T-helper 22 cell (primary cell): ENCODE data around the gene FAM83F.
"Not testable (repeated sequence)": the region's sequence is repeated elsewhere in the genome, so short reads cannot be mapped to it uniquely, and the experiment has no call there.

Source experiments
- DNase-seq: peaks from one replicate; pipeline ENCODE4 v3.0.0-alpha.2; 2020; ENCODE audit warnings: low read depth

Gene FAM83F

DNA sequence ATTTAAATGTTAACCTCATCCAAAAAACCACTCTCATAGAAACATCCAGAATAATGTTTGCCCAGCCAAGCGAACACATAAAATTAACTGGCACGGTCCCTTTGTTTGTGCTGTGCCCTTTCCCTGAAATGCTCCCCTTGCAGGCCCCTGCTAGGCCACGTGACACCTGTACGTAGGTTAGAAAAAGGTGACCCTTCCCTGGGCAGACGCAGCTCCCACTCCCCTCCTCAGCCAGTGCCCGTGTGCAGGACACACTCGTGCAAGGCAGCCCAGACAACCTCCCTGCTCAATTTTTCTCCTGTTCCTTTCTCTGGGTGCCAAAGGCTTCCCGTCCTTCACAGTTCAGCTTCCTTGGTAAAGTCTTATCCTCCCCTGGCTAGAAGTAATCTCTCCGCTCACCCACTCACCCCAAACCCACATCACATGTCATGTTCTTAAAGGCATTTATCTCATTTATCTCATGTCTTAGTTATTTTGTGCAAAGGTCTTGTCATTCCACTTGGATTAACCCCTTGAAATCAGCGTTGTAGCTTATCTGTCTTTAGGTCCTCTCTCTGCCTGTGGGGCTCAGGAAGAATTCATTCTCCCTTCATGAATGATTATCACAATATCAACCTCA lies 20.7 kb downstream of the FAM83F start:
- no peak for DNase-seq

DNA sequence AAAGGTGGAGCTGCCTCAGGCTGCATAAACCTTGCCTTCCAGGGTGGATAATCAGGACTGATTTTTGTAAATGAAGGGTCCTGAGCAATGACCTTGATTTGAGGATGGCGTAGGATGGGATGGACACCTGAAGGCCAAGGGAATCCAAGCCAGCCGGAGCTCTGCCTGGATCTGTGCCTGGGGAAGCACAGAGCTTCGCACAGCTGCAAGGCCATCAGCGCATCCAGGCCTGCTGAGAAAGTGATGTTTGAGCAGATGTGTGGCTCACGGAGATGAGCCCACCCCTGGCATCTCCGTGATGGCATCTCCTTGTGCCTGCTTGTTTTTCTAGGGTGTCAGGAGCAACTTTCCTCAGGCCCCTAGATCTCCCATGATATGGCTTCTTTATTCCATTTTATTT lies 23.3 kb downstream of the FAM83F start:
- no peak for DNase-seq

DNA sequence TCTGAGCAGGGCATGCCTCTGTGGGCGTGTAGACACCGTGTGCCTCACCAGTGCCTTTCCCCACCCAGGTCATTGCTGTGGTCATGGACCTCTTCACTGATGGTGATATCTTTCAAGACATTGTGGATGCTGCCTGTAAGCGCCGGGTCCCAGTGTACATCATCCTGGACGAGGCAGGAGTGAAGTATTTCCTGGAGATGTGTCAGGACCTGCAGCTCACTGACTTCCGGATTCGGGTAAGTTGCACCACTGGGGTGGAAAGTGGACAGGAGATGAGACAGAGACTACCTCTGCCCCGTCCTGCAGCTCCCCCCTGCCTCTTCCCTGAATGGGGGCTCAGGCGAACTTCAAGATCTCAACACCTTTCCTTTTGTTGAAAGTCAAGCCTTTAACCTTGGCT lies 24.3 kb downstream of the FAM83F start:
- no peak for DNase-seq

DNA sequence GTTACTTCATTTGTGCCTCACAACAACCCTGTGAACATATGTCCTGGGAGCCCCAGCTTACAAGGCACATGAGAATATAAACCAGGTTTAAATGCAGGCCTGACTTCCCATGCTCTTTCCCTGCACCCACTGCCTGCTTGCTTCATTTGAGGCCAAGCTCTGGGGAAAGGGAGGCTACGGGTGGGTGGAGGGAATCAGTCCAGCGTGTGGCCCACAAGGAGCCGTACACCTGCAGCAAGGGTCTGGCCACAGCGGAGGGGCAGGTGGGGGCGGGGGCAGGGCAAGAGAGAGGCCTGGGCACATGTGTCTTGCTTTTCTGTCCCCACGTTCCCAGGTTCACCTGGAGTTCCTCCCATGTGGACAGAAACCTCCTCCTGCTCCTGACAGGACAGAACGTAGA lies 26.2 kb downstream of the FAM83F start:
- no peak for DNase-seq

DNA sequence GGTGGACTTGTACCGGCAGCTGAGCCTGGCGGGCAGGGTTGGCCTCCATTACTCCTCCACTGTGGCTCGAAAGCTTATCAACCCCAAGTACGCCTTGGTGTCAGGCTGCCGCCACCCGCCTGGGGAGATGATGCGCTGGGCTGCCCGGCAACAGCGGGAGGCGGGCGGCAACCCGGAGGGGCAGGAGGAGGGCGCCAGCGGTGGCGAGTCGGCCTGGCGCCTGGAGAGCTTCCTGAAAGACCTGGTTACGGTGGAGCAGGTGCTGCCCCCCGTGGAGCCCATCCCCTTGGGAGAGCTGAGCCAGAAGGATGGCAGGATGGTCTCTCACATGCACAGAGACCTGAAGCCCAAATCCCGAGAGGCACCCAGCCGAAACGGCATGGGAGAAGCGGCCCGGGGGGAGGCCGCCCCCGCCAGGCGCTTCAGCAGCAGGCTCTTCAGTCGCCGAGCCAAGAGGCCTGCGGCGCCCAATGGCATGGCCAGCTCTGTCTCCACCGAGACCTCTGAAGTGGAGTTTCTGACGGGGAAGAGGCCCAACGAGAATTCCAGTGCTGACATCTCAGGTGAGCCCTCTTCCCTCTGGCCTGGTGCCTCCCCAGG lies 26.7 kb downstream of the FAM83F start:
- no peak for DNase-seq

DNA sequence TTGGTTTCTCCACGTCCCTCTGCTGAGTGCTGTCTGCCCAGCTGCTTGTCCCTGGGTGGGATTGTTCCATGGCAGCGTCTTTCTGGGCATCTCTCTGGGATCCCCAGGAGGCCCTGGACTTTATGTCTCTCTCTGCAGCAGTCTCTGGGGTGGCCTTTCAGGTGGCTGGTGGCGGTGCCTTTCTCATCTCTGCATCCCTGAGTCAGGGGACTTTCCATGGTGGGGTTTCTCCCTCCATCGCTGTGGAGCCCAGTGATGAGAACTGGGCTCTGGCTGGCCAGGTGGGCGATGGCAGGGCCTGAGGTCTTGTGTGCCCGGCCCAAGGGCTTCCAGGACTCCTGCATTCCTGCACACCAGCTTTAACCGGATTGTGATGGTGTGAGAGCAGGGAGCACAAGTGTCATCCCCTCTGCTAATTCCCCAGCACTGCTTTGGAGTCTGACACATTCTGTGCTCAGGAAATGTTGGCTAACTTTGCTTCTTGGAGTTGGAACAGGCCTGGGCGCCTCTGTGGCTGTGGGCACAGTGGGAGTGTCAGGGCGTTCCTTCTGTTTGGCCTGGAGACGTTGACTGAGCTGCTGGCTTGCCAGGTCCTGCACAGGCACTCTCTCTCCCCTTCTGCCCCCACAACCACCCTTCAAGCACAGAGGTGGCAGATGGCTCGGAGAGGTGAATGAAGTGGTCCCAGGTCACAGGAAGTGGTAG lies 27.9 kb downstream of the FAM83F start:
- DNase-seq: no peak

DNA sequence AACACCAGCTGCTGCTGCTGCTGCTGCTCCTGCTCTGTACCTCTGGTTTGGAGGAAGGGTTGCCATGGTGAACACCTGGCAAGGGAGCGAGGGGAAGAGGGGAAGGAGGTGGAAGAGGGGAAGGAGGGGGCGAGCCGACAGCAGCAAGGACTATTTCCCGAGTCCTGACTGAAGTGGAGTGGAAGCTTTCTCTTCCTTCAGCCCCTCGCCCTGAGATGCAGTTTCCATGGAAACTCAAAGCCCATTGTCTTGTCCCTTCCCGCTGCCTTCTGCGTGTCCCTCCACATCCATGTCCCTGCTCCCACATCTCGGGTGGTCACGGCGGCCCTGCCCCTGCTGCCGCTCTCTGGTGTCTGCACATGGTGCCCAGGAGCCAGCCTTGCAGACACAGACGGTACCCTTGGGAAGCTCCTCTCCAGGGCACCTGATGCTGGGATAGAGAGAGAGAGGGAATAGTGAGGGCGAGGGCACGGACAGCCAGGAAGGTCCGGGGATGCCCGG lies 28.6 kb downstream of the FAM83F start:
- no peak for DNase-seq

DNA sequence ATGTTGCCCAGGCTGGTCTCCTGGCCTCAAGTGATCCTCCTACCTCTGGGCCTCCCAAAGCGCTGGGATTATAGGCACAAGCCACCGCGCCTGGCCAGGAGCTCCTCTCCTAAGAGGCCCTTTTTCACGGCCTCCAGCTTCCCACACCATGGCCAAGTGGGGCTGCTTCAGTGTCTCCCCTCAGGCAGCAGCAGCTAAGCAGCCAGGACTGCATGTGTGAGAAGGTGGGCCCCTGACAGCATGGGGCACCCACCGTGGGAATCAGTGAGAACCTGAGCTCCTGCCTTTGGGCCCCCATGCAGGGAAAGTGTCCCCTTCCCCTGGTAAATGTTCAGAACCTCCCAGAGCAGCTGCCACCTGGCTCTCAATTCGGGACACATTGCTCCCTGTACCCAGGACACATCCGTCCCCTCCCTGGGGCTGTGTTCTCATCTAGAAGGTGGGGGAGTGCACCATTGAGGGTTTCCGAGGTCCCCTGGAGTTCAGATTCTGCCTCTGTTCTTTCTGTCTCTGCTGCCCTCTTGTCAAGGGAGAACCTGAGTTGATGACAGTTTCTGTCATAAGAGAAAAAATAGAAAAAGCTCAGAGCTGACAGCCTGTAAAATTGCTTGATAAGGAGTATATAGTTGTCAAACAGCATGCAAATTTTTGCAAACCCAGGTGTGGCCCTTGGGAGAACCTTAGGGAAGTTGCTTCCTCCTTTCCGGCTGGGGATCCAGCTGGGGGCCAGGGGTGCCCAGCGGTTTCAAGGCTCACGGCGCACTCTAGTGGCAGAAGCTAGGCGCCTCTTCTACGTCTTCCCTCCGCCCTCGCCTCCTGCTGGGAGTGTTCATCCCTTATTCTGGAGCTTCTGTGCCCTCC lies 29.7 kb downstream of the FAM83F start:
- DNase-seq: peak; percentile 23

DNA sequence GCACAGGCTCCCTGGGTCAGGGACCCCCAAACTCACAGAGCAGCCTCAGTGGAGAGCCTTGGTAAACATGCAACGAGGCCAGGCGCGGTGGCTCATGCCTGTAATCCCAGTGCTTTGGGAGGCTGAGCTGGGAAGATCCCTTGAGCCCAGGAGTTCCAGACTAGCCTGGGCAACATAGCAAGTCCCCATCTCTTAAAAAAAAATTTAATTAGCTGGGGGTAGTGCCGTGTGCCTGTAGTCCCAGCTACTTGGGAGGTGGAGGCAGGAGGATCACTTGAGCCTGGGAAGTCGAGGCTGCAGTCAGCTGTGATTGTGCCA lies 30.3 kb downstream of the FAM83F start:
- not testable (repeated sequence) for DNase-seq

DNA sequence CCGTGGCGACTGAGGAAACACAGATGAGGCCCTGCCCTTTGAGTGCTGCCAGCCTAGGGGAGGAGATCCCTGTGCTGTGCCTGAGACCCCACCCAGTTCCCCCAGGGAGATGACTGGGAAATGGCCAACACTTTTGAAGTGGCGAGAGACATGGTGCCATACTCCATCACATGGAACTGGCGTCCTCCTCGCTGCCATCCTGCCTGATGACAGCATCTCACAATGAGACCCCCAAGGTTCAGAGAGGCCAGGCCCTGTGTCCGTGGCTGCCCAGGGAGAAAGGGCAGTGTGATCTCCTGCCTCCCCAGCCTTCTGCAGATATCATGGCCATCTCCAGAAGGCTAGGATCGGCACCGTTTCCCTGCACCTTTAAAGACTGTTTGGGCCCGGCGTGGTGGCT lies 31.1 kb downstream of the FAM83F start:
- DNase-seq: no peak

DNA sequence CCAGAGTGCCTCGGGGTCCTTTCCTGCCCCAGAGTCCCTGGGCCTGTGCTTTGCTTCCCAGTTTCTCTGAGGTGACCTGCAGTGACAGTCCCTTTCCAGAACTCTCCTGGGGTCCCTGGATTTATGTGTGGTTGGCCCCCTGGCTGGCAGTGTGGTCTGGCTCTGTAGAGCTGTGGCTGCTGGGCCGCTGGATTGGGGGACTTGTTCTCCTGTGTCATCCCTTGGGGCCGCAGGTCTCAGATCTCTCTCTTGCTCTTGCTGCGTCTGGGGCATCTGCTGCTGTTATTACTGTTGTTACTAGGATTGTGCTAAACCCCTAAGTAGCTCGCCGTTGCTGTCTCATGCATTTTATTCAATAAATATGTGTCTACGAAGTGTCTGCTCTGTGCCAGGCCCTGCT lies 31.9 kb downstream of the FAM83F start:
- no peak for DNase-seq

DNA sequence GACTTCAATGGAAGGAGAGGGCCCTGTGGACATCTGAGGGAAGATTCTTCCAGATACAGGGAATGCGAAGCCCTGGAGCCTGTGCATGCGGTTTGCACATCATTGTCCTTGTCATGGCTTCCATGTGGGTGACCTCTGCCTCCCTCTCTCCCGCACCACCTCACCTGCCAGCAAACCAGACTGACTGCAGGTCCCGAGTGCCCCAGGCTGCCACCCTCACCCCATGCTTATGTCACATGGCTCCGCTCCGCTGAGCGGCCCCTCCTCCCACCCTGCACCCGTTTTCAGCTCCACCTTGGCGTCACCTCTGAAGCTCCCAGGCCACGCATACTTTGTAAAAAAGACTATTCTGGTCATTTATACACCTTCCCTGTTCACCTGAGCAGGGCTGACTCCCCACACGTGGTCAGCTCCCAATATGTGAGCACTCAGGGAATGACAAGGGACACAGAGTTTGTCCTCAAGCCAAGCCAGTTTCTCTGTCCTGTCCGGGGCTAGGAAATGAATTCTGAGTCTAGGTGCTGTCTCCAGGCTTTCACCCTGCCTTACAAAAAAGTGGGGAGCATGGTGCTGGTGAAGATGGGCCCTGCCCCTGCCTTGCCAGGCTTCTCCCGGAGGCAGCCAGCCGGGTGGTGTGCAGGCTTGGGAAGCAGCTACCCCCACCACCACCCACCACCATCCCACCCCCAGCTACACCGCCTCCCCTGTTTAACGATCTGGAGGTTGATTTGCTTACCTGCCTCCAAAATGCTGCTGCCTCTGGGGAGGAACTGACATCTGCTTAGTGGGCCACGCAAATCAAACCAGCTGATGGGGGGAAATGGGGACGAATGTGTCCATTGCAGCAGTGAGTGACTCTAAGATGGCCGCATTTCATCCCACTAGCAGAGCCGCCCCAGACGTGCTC lies 32.7 kb downstream of the FAM83F start:
- no peak for DNase-seq

DNA sequence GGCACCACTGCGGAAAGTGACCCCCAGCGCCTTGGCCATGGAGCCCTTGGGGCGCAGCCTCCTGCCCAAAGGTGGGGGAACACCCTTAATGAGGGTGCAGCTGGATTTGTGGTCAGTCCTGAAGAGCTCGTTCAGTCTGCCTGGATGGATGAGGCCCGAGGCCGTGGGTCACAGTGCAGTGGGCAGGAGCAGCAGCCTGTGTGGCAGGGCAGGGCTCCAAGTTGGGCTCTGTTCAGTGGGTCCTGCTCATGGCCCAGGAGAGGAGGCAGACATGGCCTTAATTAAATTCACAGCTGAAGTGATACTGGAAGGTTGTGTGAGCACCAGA lies 33.3 kb downstream of the FAM83F start:
- no peak for DNase-seq

DNA sequence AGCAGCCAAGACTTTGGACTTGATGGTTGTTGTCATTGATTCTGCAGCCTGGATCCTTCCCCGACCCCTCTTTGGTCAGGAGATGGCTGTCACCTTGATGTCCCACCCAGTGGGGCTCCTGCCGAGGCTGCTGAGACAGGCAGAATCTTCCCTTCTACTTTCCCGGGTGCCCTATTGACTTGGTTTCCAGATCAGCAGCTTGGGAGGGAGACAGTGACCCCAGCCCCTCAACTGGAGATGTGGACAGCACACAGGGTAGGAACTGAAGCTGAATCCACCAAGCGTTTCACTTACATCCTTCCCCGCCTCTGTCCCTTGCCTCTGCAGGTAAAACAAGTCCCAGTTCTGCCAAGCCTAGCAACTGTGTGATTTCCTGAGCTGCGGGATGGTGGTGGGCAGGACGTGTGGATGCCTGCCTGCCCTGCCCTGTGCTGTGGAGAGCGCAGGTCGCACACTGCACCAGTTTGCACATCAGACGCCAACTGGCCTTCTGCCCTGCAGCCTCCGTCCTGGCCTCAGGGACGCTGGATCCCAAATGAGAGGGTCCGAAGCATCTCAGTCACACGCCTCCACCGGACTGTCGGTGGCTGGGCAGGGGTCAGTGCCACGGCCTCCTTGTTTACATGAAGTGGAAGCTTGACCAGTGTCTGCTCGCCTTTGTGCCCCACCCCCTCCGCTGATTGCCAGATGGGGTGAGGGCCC lies 34.6 kb downstream of the FAM83F start:
- no peak for DNase-seq

DNA sequence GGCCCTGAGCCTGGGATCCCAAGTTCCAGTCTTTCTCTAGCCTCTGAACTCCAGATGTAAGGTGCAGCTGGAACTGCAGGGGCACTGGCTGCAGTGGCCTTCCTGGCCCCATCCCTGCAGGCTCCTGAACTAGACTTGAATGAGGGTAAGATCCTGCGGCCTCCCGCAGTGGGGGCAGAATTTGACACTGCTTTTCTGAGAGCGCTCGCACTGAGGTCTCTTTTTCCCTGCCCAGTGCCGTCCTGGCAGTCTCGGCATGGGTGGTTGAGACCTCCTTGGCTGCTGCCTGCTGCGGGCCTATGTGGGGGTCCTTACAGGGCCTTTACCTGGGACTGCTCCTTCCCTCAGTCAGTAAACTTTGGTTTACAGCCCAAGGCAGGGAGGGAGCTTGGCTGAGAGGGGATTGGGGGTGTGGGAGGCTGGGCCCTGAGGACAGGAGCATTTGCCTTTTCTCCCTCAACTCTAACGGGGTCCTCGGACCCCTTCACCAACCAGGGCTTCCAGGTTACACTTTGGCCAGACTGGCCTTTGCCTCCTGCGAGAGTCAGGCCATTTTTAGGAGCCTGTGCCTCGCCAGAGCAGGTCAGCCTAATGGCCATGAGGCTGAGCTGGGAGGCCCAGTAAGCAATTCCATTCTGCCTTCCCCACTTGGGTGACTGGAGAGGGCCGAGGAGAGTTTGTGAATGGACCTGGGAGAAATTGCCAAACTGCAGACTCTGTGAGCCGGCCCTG lies 35.4 kb downstream of the FAM83F start:
- no peak for DNase-seq

DNA sequence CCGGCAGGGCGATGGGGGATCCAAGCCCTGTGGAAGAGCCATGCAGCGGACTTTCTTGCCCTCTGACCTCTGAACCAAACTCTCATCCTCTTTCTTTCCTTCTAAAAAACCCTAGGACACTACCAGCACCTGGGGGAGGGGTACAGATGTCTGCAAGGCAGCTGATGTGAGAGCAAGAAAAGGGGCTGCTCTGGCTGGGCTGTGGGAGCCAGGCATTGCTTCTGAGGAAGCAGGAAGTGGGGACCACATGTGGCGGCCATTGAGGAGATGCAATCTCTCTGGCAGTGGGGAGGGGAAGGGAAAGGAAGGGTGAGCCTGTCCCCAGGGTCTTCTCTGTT lies 36.0 kb downstream of the FAM83F start:
- no peak for DNase-seq

DNA sequence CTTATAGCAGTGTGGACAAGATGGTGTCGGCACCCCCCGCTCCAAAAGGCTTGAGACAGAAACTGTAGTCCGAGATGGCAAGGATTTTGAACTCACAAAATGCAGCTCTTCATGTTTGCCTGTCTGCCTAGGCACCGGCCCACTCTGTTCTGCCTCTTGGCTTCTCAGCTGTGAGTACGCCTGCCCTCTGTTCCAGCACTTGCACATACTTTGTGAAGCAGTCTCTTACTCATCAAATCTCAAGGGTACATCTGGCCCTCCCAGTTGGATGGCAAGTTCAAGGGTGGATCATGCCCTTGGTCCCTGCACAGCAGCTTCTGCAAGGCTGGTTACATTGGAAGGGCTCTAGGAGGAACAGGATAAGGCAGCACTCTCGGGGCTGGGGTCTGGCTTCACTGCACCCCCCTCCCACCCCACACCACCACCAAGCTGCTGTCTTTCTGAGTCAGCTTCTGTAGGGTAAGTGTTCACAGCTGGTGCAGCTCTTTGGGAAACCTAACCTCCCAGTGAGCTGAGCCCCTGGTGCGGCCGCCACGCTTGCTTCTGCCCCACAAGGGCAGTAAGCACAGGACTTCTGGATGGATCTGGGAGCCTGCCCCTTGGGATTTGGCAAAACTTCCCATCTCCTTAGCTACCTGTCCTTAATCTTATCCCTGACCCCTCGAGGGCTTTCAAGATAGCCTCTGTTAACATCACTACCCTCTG lies 37.2 kb downstream of the FAM83F start:
- no peak for DNase-seq

DNA sequence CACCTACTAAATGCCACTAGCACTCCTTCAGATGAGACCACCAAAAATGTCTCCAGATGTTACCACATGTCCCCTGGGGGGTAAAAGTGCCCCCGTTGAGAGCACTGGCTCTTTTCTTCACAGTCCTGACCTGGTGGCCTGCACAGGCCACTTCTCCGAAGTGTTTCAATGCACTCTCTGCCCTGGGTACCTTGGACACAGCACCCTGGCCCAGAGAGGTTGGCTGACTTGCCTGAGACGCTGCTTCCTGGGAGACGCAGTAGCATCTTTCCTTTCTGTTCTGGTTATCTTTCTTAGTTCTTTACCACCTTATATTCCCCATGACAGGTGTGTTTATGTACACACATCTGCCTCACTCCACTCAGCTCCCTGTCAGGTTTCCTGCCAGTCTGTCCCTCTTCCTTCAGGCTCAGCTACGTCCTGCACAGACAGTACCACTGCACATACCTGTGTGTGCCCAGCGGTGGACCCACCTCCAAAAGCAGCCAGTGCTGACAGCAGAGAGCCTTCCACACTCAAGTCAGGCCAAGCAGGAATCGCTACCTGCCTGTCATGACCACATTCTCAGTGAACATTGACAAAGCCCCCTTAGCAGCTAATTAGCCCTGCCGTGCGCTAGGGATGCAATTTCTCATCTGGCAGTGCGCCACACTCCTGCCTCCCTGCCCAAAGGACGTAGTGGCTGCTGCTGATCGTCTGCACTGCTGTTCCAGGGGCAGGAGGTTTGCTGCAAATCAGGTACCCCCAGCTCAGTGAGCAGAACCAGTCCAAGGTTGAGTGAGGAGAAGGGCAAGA lies 39.0 kb downstream of the FAM83F start:
- no peak for DNase-seq

DNA sequence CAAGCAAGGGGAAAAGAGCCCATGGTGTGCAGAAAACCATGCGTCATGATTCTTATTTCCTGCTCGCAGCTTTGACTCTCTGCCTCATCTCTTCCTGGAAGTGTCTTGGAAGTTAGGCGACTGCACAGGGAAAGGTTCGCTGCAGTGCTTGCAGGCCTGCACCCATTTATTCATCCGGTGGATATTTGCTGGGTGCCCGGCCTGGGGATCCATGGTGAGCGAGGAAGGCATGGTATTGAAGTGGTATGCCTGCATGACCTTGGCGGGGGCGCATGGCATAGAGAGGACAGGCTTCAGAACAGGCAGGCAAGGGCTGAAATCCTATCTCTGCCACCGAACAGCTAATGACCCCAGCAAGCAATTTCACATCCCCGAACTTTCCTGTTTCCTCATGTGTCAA lies 40.6 kb downstream of the FAM83F start:
- no peak for DNase-seq
